HG03565 (cell line): ENCODE results near the gene PRDM15.

Source experiments
- ATAC-seq: cut with Tn5 transposase; IDR thresholded peaks from one replicate; pipeline ENCODE4 v1.9.1; 2021; ENCODE audit warnings: mild to moderate bottlenecking, moderate library complexity; ENCODE audit not compliant: unreplicated experiment

The PRDM15 gene

GRCh38 chr21:41752231-41752681 lies 126.9 kb downstream of the PRDM15 start:
- ATAC-seq, result no peak

DNA sequence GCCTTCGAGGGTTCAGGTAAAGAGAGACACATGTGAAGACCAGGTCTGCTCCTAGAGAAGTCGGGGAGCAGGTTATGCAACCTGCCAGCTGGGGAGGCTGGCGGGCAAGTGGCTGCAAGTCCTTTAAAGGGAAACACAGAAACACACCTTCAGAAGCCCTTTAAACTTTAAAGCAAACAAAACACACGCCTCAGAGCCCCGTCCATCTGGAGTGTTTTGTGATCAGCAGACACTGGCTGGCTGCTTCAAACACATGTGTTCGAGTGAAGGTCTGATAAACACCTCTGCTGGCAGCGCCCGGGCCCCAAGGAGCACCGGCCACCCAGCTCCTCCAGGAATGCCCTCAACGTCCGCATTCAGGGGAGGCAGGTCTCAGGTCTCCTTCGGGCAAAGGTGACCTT lies 127.5 kb downstream of the PRDM15 start:
- ATAC-seq, result no peak

GRCh38 chr21:41750532-41751151 lies 128.5 kb downstream of the PRDM15 start:
- no peak for ATAC-seq

DNA sequence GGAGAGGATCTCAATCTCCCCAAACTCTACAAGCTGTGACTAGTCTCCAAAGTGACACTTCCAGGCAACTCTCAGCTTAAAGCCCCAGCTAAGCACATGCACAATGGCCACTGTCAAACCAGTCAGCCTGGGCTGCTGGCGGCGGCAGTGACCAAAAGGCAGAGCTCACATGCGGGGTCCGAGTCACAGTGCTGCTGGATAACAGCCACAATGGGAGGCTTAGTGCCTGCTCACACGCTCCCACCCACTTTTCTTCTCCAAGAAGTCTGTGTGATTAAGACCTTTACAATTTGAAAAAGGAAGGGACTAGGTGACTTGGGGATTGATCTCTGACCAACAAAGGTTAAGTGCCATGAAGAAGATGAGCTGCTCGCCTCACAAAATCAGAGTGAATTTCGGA lies 129.1 kb downstream of the PRDM15 start:
- no peak for ATAC-seq

DNA sequence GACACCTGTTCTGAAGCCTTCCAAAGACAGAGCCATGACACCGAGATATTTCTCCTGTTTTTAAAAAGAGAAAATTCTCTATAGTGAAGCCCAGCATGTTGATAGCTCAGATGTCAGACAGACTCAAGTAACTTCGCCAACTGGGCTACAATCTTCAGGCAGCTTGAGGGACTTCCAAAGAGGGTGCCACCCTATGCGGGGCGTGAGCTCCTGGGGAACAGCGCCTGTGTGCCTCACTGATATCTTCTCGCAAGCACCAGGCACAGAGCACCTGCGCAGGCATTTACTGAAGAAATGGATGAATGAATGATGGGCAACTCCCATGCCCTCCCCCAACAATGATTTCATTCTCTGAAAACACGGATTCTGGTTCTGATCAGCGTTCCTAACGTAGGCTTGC lies 129.9 kb downstream of the PRDM15 start:
- no peak for ATAC-seq
